ENCODE results near the gene ULK4. TPM values are rescaled to one million over a fixed set of nuclear protein-coding genes. Genes with fewer than 3 reads are reported as not detected.

Gene ULK4
- total and polyA plus RNA-seq, 10 donors: 2.0 to 33.3 (median 12.9) TPM

DNA sequence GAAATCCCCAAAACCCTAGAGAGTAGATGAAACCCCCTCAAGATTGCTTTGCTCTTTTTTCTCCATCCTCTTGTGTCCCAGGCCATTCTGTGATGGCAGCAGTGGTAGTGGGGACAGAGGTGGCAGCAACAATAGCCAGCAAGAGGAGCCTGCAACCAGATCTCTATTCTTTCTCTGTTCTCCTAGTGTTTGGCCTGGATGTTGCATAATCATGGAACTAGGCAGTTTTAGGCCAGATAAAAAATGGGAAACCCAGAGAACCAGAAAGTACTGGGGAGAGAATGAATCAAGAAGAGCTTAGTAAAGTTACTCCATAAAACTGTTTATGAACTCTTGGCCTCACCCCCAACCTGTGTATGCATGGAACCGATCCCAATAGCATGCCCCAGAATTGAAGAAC, 710.3 kb downstream of the ULK4 start:
- TF ChIP-seq, protein P1, sequence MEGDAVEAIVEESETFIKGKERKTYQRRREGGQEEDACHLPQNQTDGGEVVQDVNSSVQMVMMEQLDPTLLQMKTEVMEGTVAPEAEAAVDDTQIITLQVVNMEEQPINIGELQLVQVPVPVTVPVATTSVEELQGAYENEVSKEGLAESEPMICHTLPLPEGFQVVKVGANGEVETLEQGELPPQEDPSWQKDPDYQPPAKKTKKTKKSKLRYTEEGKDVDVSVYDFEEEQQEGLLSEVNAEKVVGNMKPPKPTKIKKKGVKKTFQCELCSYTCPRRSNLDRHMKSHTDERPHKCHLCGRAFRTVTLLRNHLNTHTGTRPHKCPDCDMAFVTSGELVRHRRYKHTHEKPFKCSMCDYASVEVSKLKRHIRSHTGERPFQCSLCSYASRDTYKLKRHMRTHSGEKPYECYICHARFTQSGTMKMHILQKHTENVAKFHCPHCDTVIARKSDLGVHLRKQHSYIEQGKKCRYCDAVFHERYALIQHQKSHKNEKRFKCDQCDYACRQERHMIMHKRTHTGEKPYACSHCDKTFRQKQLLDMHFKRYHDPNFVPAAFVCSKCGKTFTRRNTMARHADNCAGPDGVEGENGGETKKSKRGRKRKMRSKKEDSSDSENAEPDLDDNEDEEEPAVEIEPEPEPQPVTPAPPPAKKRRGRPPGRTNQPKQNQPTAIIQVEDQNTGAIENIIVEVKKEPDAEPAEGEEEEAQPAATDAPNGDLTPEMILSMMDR (IDR thresholded peaks at IDR 0.05 in 8 of 11, conservative IDR thresholded peaks at IDR 0.05 in 3 of 11): no peak
- TF ChIP-seq POLR2AphosphoS5 (IDR thresholded peaks at IDR 0.05): no peak
- H3K27me3 ChIP-seq (replicated peaks in 1 of 7): no peaks in the 10 kb centered on the region
- no peaks in the 10 kb centered on the region for H3K9me3 ChIP-seq
- H3K27ac ChIP-seq: no peak overlapping the region
- intact Hi-C loops (cut with DNase I; ENCODE audit: low total_unique reads): no loop called here
- H3K36me3 ChIP-seq: peaks cover 0 to 7% (median 0%) of the 10 kb centered on the region in 6 donors
- WGBS, 5 donors: 90 to 100% (median 95%) methylated on average over 1 of the region's 1 CpG
- H3K4me1 ChIP-seq: peaks cover 0 to 10% (median 0%) of the 10 kb centered on the region in 6 donors
- no peak overlapping the region for H3K4me3 ChIP-seq
- DNase-seq: no peak

DNA sequence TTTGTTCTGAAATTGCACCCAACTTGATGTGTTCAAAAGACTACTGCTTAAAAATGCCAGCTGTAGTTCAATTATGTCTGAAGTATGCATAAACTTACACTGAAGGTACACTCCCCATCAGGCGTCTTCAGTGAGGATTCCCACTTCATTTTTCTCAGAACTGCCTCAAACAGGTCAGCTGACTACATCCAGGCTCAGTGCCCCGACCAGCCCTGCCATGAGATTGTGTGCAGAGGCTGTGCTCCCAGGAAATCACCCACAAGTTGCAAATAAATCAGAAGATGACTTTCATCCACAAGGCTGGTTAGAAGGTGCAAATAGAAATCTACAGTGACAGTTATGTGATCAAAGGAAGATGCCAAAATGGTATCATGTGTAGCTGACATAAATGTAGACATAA, 711.1 kb downstream of the ULK4 start:
- DNase-seq: no peak
- no peaks in the 10 kb centered on the region for H3K27me3 ChIP-seq (replicated peaks in 1 of 7)
- intact Hi-C loops (cut with DNase I; ENCODE audit: low total_unique reads): no loop called here
- TF ChIP-seq, protein P1 (IDR thresholded peaks at IDR 0.05 in 8 of 11, conservative IDR thresholded peaks at IDR 0.05 in 3 of 11): no peak
- TF ChIP-seq POLR2A (IDR thresholded peaks at IDR 0.05): no peak
- WGBS, 5 donors: 79 to 93% (median 83%) methylated on average over 2 of the region's 2 CpGs
- peaks cover 0 to 10% (median 0%) of the 10 kb centered on the region in 6 donors for H3K4me1 ChIP-seq
- H3K36me3 ChIP-seq: peaks cover 0 to 7% (median 0%) of the 10 kb centered on the region in 6 donors
- H3K9me3 ChIP-seq: no peaks in the 10 kb centered on the region
- no peak overlapping the region for H3K4me3 ChIP-seq
- no peak overlapping the region for H3K27ac ChIP-seq

DNA sequence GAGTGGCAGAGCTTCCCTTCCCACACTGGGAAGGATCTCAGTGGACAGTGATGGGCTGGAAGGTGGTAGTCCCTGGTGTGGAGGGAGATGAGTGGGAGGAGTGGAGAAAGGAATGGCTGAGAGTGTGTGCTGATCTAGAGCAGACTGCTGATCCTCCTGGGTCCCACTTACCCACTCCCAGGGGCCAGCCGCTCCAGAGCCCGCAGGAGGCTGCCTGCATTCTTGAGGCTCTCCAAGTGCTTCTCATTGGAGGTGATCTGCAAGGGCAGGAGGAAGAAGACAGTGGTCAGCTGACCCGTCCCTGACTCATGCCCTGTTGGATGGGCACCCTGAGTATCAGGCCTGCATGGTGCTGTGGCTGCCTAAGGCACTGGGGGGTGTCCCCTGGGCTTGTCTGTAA, 712.6 kb downstream of the ULK4 start:
- Histone ChIP-seq H3K27ac (no peak overlapping the region), H3K9me3 (no peaks in the 10 kb centered on the region), H3K36me3 (peaks cover 0 to 22% (median 3%) of the 10 kb centered on the region in 6 donors), H3K27me3 (replicated peaks in 1 of 7) (no peaks in the 10 kb centered on the region), H3K4me1 (peaks cover 0 to 10% (median 0%) of the 10 kb centered on the region in 6 donors), H3K4me3 (no peak overlapping the region)
- 91 to 98% (median 95%) methylated on average over 3 of the region's 3 CpGs for WGBS, 5 donors
- TF ChIP-seq, protein P1 (IDR thresholded peaks at IDR 0.05 in 8 of 11, conservative IDR thresholded peaks at IDR 0.05 in 3 of 11): no peak
- no peak for TF ChIP-seq POLR2A (IDR thresholded peaks at IDR 0.05)
- no peak for TF ChIP-seq POLR2AphosphoS5 (IDR thresholded peaks at IDR 0.05)
- DNase-seq: no peak
- intact Hi-C loops (cut with DNase I; ENCODE audit: low total_unique reads): no loop called here

DNA sequence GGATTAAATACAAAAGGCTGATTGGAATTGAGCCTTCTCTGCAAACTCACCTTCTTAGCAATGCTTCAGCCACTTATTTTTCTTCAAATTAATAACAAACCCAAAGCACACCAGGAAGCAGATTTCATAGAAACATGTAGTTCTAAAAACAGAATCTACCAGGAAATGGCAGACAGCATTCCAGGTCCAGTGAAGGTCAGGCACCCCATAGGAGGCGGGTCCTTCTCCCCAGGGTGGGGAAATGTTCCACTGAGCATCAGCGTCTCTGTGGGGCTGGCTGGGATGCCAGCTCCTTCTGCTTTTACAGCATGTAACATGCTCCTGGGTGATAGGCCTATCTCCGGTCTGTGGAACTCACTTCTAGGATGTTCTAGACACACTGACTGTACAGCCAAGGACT, 713.4 kb downstream of the ULK4 start:
- peaks cover 0 to 10% (median 0%) of the 10 kb centered on the region in 6 donors for H3K4me1 ChIP-seq
- WGBS, 5 donors: 57 to 74% (median 67%) methylated on average over 3 of the region's 3 CpGs
- H3K4me3 ChIP-seq: no peak overlapping the region
- no peak for DNase-seq
- intact Hi-C loops (cut with DNase I; ENCODE audit: low total_unique reads): no loop called here
- no peaks in the 10 kb centered on the region for H3K9me3 ChIP-seq
- no peak overlapping the region for H3K27ac ChIP-seq
- H3K27me3 ChIP-seq (replicated peaks in 1 of 7): no peaks in the 10 kb centered on the region
- TF ChIP-seq POLR2AphosphoS5 (IDR thresholded peaks at IDR 0.05) (no peak), POLR2A (IDR thresholded peaks at IDR 0.05) (no peak)
- TF ChIP-seq, protein P1 (IDR thresholded peaks at IDR 0.05 in 8 of 11, conservative IDR thresholded peaks at IDR 0.05 in 3 of 11): no peak
- peaks cover 0 to 27% (median 3%) of the 10 kb centered on the region in 6 donors for H3K36me3 ChIP-seq

All from spleen (tissue), 11 donors.